SIG-M5 treated with dmso at 0.1 percent for 504 hours (cell line): ENCODE data around the gene MLLT6.

Source experiments
- DNase-seq: peaks from one replicate; lab custom pipeline; 2025; ENCODE audit not compliant: unreplicated experiment; lab: John Stamatoyannopoulos, UW

MLLT6 gene

GRCh38 chr17:38704606-38705522 is at the start of gene MLLT6:
MLLT6 (plus strand) TSS chr17:38705273; CDS start chr17:38705633, 360 bp downstream.
- peak; percentile 81 for DNase-seq

- no peak for DNase-seq
Measured at GRCh38 chr17:38656959-38657823, 47.9 kb upstream of the MLLT6 start.

GRCh38 chr17:38657824-38658740 is 47.0 kb upstream of the MLLT6 start:
- DNase-seq: no peak

- peak; percentile 36 for DNase-seq
Measured at GRCh38 chr17:38658741-38659345, 46.2 kb upstream of the MLLT6 start.

- no peak for DNase-seq
Measured at GRCh38 chr17:38659415-38659814, 45.7 kb upstream of the MLLT6 start.

GRCh38 chr17:38660097-38661025 is 44.7 kb upstream of the MLLT6 start:
- peak; percentile 36 for DNase-seq

- DNase-seq: peak; percentile 47
Measured at GRCh38 chr17:38663125-38663751, 41.8 kb upstream of the MLLT6 start.

GRCh38 chr17:38663964-38664644 is 41.0 kb upstream of the MLLT6 start:
- no peak for DNase-seq

GRCh38 chr17:38667099-38667786 is 37.8 kb upstream of the MLLT6 start:
- DNase-seq: peak; percentile 66

GRCh38 chr17:38667787-38668122 is 37.3 kb upstream of the MLLT6 start:
- DNase-seq: no peak

GRCh38 chr17:38669520-38669919 is 35.6 kb upstream of the MLLT6 start:
- no peak for DNase-seq

GRCh38 chr17:38671939-38672720 is 32.9 kb upstream of the MLLT6 start:
- no peak for DNase-seq

- no peak for DNase-seq
Measured at GRCh38 chr17:38672788-38673706, 32.0 kb upstream of the MLLT6 start.

- no peak for DNase-seq
Measured at GRCh38 chr17:38673707-38674013, 31.4 kb upstream of the MLLT6 start.

GRCh38 chr17:38674014-38674748 is 30.9 kb upstream of the MLLT6 start:
- DNase-seq: no peak
